Thyroid gland (tissue), 4 donors: ENCODE data around the gene FAM114A2.

Experiments used
- CTCF ChIP-seq, 6 experiments: fragments of 200-600 bp in 3 of 6; fragments of 450-650 bp in 3 of 6; sonication (generic) in 3 of 6; IDR thresholded peaks; one replicate each; pipeline ENCODE4 v1.5.1; 2016 to 2019; ENCODE audit warnings: antibody characterized with exemption in 6 of 6, mild to moderate bottlenecking in 2 of 6, inconsistent platforms in 1 of 6, moderate library complexity in 1 of 6
- POLR2A ChIP-seq, 2 donors: fragments of 450-650 bp; IDR thresholded peaks; one replicate each; pipeline ENCODE4 v1.6.1; 2017; ENCODE audit warnings: antibody characterized with exemption in 2 of 2, mild to moderate bottlenecking in 2 of 2, moderate library complexity in 1 of 2

GRCh38 chr5:153974813-153975163 lies 63.9 kb downstream of the FAM114A2 start:
- TF ChIP-seq CTCF (IDR thresholded peaks at IDR 0.05), result no peak
- TF ChIP-seq POLR2A (IDR thresholded peaks at IDR 0.05), result no peak
